HG03159 (cell line): ENCODE data around the gene NFIC.

Source experiments
- ATAC-seq: cut with Tn5 transposase; IDR thresholded peaks from one replicate; pipeline ENCODE4 v1.9.1; 2021; ENCODE audit warnings: mild to moderate bottlenecking, moderate library complexity; ENCODE audit not compliant: unreplicated experiment

The NFIC gene

GRCh38 chr19:3358689-3359014 lies 7.7 kb upstream of the NFIC start:
- ATAC-seq = no peak

GRCh38 chr19:3359015-3359918 lies 7.1 kb upstream of the NFIC start:
- ATAC-seq = no peak

GRCh38 chr19:3359919-3360420 lies 6.4 kb upstream of the NFIC start:
- ATAC-seq = no peak

- ATAC-seq = no peak
Measured at GRCh38 chr19:3360421-3361383, 5.7 kb upstream of the NFIC start.

GRCh38 chr19:3361384-3362216 lies 4.8 kb upstream of the NFIC start:
- ATAC-seq = no peak

GRCh38 chr19:3362217-3362906 lies 4.0 kb upstream of the NFIC start:
- ATAC-seq = no peak

- no peak for ATAC-seq
Measured at GRCh38 chr19:3363841-3364500, 2.4 kb upstream of the NFIC start.

- ATAC-seq = no peak
Measured at GRCh38 chr19:3364501-3364858, 1.9 kb upstream of the NFIC start.

GRCh38 chr19:3365093-3365835 lies 1.1 kb upstream of the NFIC start:
- ATAC-seq = no peak

- ATAC-seq = no peak
Measured at GRCh38 chr19:3366753-3367627, 607 bp downstream of the NFIC start.

- no peak for ATAC-seq
Measured at GRCh38 chr19:3367628-3368440, 1.5 kb downstream of the NFIC start.

GRCh38 chr19:3368441-3368795 lies 2.0 kb downstream of the NFIC start:
- ATAC-seq = no peak

GRCh38 chr19:3368848-3369336 lies 2.5 kb downstream of the NFIC start:
- ATAC-seq = no peak

GRCh38 chr19:3369337-3370213 lies 3.2 kb downstream of the NFIC start:
- no peak for ATAC-seq

- no peak for ATAC-seq
Measured at GRCh38 chr19:3370214-3370720, 3.9 kb downstream of the NFIC start.
